ENCODE data around the gene NKG7.
A peak's percentile ranks its signal among the peaks of the same experiment; 100 is the strongest.
"Not testable (repeated sequence)": the region's sequence is repeated elsewhere in the genome, so short reads cannot be mapped to it uniquely, and the experiment has no call there.

Gene NKG7, protein sequence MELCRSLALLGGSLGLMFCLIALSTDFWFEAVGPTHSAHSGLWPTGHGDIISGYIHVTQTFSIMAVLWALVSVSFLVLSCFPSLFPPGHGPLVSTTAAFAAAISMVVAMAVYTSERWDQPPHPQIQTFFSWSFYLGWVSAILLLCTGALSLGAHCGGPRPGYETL

GRCh38 chr19:51372649-51373504 lies at the start of gene NKG7:
TSS of gene NKG7 (minus strand) at chr19:51372654. CDS start at chr19:51372535, 119 bp downstream.
- DNase-seq = peak; percentile 89

- peak; percentile 79 for DNase-seq
Observed at GRCh38 chr19:51422053-51422448, 49.6 kb upstream of the NKG7 start.

GRCh38 chr19:51421229-51422052 lies 49.0 kb upstream of the NKG7 start:
- DNase-seq = no peak

GRCh38 chr19:51420511-51420910 lies 48.1 kb upstream of the NKG7 start:
- not testable (repeated sequence) for DNase-seq

- no peak for DNase-seq
Observed at GRCh38 chr19:51418707-51419106, 46.3 kb upstream of the NKG7 start.

DNA sequence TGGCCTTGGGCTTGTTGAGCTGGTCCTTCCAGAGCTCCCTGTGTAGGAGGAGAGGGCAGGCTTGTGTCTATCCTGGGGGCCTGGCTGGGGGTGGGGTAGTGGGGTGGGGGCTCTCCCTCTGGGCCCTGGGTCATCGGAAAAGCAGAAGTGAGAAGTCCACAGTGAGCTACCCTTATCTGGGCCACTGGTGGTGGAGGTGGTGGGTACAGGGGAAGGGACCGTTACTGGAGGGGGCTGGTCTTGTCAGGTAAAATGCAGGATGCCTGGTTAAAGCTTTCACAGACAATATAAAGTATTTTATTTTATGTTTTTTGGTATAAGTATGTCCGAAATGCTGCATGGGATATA lies 45.3 kb upstream of the NKG7 start:
- DNase-seq = no peak

GRCh38 chr19:51417107-51417809 lies 44.8 kb upstream of the NKG7 start, which contains the start of gene SIGLEC10:
TSS of gene SIGLEC10 (minus strand) at chr19:51417642. CDS start at chr19:51417581, 61 bp downstream.
- no peak for DNase-seq

DNA sequence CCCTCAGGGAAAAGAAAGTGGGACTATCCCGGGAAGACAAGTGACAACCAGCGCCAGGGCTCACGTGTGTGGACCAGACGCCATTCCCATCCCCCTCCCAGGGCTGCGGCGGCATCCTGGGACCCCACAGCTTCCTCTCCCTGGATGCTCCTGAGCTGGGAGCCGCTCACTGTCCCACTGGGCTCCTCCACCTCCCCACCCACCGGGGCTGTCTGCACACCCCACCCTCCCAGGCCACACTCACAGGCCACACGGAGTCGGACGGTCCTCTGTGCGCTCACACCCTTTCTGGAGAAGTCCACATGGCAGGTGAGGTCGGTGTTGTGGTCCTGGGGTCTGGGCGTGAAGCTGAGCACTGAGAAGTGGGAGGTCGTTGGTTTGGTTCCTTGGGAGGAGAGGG lies 44.0 kb upstream of the NKG7 start:
- not testable (repeated sequence) for DNase-seq

GRCh38 chr19:51415187-51415586 lies 42.7 kb upstream of the NKG7 start:
- no peak for DNase-seq

DNA sequence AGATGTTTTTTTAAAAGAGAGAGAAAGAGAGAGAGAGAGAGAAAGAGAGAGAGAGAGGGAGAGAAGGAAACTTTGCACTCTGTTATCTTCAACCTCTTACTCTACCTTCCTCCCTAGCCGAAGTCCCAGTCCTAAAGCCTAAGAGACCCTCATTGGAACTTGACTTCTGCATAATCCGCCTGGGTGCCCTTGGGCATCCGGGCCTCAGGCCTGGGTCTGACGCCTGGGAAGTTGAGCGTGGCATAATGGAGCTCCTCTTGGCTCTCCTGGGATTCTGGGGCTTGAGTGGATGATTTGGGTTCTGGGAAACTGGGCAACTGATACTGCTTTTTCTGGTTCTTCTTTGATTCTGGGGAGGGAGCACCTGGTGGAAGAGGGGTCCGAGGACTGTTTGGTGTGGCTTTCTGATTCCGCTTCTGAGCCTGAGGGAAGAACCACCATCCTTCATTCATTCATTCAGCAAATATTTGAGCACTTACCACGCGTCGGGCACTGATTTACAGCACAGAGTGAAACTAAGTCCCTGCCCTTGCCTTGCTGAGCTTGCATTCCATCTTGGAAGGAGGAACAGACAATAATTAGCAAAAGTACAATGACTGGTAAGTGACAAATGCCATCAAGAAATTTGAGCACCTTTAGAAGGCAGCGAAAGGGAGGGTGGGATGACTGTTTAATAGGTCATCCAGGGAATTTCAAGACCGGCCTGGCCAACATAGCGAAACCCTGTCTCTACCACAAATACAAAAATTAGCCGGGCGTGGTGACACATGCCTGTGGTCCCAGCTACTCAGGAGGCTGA lies 38.7 kb upstream of the NKG7 start:
- DNase-seq = no peak

GRCh38 chr19:51407511-51408131 lies 35.2 kb upstream of the NKG7 start:
- DNase-seq = peak; percentile 52

DNA sequence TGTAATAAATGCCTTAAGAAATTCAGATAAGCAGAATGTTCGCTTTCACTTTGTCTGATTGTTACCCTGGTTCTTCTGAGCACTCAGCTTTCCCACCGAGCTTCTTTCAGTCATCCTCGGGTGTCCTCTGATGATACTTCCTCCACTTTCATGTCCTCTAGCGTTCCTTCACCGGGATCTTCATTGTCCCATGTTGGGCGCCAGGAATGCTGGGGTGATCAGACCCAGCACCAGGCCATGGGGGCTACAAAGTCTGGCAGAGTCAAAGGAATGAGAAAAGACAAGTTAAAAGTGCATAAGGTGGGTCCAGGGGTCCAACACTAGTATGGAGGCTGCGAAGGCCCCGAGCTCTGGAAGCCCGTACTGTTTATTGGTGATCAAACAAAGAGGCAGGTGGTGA lies 29.7 kb upstream of the NKG7 start:
- no peak for DNase-seq

DNA sequence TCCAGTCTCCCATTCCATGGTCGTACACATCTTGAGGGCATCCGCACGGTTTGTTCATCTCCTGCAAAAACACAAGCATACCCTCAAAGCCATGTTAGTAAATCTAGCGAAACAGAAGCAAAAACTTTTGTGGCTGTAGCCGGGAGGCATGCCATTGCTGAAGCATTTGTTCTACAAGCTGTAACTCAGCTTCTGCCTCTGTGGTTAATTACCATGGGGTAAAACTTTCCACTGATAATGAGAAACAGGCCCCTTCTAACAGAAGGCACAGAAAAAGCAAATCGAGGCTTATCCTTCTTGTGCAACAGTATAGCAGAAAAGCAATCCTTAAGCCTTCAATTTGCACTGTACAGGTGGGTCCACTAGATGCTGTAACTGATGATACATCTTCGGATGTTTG lies 27.5 kb upstream of the NKG7 start:
- DNase-seq = not testable (repeated sequence)

GRCh38 chr19:51399231-51399630 lies 26.8 kb upstream of the NKG7 start:
- DNase-seq = no peak

DNA sequence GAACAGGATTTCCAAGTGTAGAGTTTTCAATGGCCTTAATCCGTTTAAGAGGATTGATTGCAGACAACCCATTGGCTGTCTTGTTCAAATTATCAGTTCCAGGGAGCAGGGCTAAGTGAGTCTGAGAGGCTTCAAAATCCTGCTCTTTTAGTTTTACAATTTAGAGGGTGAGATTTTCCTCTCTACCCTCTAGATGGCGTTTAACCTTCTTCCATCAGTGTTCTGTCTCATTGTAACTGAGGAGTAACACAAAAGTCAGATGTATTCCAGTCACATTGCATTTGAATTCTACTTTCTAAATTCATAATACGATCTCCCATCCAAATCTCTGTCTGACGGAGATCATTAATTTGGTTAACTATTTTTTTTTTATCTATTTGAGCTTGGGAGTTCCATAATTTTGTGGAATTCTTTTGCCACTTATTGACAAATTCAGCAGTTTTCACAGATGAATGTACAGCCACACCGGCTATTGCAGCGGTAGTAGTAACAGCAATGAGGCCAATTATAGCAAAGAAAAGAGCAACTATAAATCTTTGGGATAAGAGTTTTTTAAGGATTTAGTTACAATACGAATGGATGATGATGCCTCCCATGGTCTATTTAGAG lies 25.7 kb upstream of the NKG7 start:
- DNase-seq = peak; percentile 45

GRCh38 chr19:51397453-51397852 lies 25.0 kb upstream of the NKG7 start:
- not testable (repeated sequence) for DNase-seq

DNA sequence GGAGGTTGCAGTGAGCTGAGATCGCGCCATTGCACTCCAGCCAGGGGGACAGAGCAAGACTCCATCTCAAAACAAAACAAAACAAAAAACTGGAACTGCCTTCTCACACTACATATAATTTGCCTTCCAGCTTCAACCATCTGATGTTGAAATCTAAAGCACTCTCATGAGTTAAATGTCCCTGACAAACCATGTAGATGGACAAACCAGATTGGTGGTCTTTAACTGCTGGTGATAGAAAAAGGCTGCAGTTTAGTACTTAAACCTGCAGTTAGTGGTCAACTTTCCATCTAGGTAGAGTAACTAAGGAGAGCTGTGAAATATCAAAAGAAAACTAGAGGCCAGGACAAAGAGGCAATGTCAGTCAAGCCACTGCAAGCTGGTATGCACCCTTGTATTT lies 23.7 kb upstream of the NKG7 start:
- no peak for DNase-seq

DNA sequence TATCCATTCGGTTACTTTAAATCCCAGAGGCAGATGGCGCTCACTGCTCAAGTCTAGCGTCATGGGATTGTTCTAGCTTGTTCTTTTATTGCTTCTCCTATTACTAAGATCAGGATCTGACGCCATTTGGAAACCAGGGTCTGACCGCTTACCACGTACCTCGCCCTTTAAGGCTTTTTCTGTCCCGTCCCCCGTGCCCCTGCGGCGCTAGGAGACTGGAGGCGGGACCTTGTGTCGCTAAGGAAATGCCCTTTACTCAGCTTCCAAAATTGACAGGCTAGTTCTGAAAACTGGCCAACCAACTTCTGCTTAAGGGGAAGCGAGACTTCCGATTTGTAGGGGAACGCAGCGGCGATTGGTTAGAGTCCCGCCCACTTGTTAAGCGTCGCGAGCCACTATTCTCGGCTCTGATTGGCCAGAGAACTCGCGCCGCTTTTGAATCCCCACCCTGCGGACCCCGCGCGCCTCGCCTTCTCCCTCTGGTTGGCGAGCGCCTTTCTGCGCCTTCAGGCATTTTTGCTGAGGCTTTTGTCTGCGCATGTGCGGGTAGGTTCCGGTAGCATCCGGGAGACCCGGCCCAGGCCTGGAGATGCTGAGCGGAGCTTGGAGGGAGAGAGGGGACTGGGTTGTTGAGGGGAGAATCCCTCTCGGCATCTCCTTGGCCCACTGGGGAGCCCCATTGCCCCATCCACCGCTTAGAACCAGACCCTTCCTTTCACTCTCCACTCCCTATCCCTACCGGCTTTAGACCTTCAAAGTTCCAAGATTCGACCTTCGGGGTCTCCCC lies 21.8 kb upstream of the NKG7 start:
- DNase-seq = peak; percentile 96

- DNase-seq = no peak
Observed at GRCh38 chr19:51392701-51393100, 20.2 kb upstream of the NKG7 start.

- no peak for DNase-seq
Observed at GRCh38 chr19:51391073-51391611, 18.7 kb upstream of the NKG7 start.
